Measurements from ENCODE around the gene ADAM12.

The ADAM12 gene

DNA sequence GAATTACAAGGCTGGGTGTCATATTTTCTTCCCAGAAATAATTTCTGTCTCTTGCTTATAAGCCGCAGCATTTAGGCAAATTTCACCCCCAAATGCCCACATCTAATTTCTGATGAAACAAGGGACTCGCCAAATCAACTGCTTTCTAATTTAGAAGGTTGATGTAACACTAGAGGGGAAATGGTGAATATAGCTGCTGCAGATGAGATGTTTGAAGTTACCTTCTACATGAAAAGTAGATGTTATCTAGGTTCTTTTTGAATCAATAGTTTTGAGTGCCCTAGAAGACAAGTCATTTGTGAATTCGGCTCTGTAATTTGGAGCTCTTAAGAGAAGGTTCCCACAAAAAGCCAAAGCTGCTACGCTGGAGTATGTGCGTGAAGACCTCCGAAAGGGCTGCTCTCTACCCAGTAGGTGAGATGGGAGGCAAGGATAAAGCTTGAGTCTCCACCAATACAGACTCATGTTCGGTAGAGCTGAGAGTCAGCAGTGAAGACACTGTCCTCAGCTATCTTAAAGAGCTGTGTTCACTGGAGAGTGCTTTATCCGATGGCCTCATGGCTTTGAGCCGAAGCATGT, 392.5 kb downstream of the ADAM12 start:
- H3K4me1 ChIP-seq (ENCODE audit: control insufficient read depth, insufficient read depth, low read length): no peaks in the 10 kb centered on the region
- no peaks in the 10 kb centered on the region for H3K27me3 ChIP-seq (ENCODE audit: control insufficient read depth, insufficient read depth, low read length)
- no peak overlapping the region for H3K4me3 ChIP-seq (ENCODE audit: low read depth, low read length)
- H3K9me3 ChIP-seq (ENCODE audit: control insufficient read depth, insufficient read depth, low read length): no peaks in the 10 kb centered on the region
- H3K36me3 ChIP-seq (ENCODE audit: control insufficient read depth, insufficient read depth, low read length): no peaks in the 10 kb centered on the region
- H3K9ac ChIP-seq (ENCODE audit: low read depth, low read length): no peak overlapping the region

DNA sequence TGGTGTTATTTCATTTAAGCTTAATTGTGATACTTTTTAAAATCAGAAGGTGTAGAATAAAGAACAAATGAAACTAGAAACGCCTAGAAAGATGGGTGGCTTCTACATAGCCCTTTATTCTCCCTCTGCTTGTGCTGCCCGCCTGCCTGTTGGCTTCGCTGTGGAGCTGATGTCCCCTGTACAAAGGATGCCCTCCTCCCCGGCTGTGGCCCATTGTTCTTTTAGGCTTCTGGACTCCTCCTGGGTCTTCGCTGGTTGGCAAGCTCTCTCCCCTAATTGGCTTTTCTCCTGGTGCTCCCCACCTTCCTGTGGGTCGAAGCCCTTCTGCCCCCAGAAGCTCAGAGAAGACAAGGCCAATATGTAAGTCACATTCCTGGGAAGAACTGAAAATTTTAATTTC, 393.7 kb downstream of the ADAM12 start:
- H3K36me3 ChIP-seq (ENCODE audit: control insufficient read depth, insufficient read depth, low read length): no peaks in the 10 kb centered on the region
- no peaks in the 10 kb centered on the region for H3K4me1 ChIP-seq (ENCODE audit: control insufficient read depth, insufficient read depth, low read length)
- no peak overlapping the region for H3K9ac ChIP-seq (ENCODE audit: low read depth, low read length)
- no peak overlapping the region for H3K4me3 ChIP-seq (ENCODE audit: low read depth, low read length)
- H3K27me3 ChIP-seq (ENCODE audit: control insufficient read depth, insufficient read depth, low read length): no peaks in the 10 kb centered on the region
- no peaks in the 10 kb centered on the region for H3K9me3 ChIP-seq (ENCODE audit: control insufficient read depth, insufficient read depth, low read length)

DNA sequence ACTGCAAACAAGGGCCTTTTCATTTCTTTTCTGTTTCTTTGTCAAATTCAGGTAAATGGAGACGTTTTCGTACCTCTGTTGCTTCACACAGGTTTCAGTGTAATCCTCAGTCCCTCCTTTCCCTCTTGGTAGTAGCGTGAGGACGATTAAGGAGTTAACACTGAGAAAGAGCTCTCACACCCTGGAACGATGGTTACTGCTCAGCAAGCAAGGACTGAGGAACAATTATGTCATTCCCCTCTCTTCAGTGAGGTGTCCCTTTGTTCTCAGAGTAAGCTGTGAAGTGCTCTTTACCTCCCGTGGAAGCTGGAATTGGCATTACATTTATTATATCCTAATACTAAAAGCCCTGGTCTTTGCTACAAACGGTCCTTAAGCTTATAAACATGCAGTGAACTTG, 396.0 kb downstream of the ADAM12 start:
- Histone ChIP-seq H3K36me3 (ENCODE audit: control insufficient read depth, insufficient read depth, low read length) (no peaks in the 10 kb centered on the region), H3K9me3 (ENCODE audit: control insufficient read depth, insufficient read depth, low read length) (no peaks in the 10 kb centered on the region), H3K27me3 (ENCODE audit: control insufficient read depth, insufficient read depth, low read length) (no peaks in the 10 kb centered on the region), H3K9ac (ENCODE audit: low read depth, low read length) (no peak overlapping the region), H3K4me1 (ENCODE audit: control insufficient read depth, insufficient read depth, low read length) (no peaks in the 10 kb centered on the region), H3K4me3 (ENCODE audit: low read depth, low read length) (no peak overlapping the region)

DNA sequence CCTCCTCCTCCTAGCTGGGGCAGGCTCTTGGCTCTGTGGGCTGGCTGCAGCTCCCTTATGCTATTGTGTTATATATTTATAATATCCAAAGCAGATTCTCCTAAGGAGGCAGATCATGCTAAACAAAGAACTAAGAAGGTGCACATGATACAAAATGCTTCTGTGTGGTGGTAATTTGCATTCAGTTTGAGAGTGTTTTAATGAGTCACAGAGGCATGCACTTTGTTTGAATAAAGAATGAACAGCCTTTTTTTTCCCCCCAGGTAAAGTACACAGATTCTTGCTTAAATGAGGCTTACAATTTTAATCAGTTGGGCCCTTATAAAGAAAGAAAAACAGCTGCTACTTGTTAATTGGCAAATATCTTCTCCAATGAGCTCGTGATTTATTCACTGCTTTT, 396.9 kb downstream of the ADAM12 start:
- H3K9me3 ChIP-seq (ENCODE audit: control insufficient read depth, insufficient read depth, low read length): no peaks in the 10 kb centered on the region
- H3K27me3 ChIP-seq (ENCODE audit: control insufficient read depth, insufficient read depth, low read length): no peaks in the 10 kb centered on the region
- no peak overlapping the region for H3K9ac ChIP-seq (ENCODE audit: low read depth, low read length)
- no peaks in the 10 kb centered on the region for H3K36me3 ChIP-seq (ENCODE audit: control insufficient read depth, insufficient read depth, low read length)
- no peaks in the 10 kb centered on the region for H3K4me1 ChIP-seq (ENCODE audit: control insufficient read depth, insufficient read depth, low read length)
- H3K4me3 ChIP-seq (ENCODE audit: low read depth, low read length): no peak overlapping the region

DNA sequence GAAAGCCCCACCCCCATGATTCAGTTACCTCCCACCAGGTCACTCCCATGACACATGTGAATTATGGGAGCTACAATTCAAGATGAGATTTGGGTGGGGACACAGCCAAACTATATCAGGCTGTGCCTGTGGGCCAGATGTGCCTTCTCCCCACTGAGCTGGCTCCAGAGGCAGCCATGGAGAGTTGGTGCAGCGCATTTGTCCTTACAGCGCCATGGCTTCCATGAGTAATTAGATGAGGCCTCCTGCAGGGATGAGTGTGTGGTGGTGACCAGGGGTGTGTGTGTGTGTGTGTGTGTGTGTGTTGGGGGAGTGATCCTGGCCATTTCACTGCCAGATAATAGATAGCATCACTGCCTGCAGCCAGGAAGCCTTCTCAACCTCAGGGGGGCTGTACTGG, 397.3 kb downstream of the ADAM12 start:
- H3K27me3 ChIP-seq (ENCODE audit: control insufficient read depth, insufficient read depth, low read length): no peaks in the 10 kb centered on the region
- no peak overlapping the region for H3K9ac ChIP-seq (ENCODE audit: low read depth, low read length)
- H3K9me3 ChIP-seq (ENCODE audit: control insufficient read depth, insufficient read depth, low read length): no peaks in the 10 kb centered on the region
- H3K4me3 ChIP-seq (ENCODE audit: low read depth, low read length): no peak overlapping the region
- no peaks in the 10 kb centered on the region for H3K4me1 ChIP-seq (ENCODE audit: control insufficient read depth, insufficient read depth, low read length)
- no peaks in the 10 kb centered on the region for H3K36me3 ChIP-seq (ENCODE audit: control insufficient read depth, insufficient read depth, low read length)

DNA sequence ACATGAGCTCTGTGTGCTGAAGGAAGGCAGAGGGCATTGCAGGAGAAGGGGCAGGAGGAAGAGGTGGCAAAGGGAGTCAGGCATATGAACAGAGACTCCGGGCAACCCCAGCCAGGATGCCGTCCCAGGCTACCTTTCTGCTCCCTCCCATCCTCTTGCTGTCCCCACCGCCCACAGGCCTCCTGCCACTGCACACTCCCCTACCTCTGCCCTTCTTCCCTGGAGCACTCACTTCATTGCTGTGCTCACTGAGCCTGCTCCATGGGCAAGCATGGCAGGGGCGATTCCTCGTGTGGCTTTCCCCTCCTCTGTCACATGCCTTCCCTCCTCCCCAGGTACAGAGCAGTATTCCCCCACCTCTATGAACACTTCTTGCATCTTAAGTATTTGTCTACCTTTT, 398.5 kb downstream of the ADAM12 start:
- Histone ChIP-seq H3K4me1 (ENCODE audit: control insufficient read depth, insufficient read depth, low read length) (no peaks in the 10 kb centered on the region), H3K4me3 (ENCODE audit: low read depth, low read length) (no peak overlapping the region), H3K27me3 (ENCODE audit: control insufficient read depth, insufficient read depth, low read length) (no peaks in the 10 kb centered on the region), H3K9me3 (ENCODE audit: control insufficient read depth, insufficient read depth, low read length) (no peaks in the 10 kb centered on the region), H3K36me3 (ENCODE audit: control insufficient read depth, insufficient read depth, low read length) (no peaks in the 10 kb centered on the region), H3K9ac (ENCODE audit: low read depth, low read length) (no peak overlapping the region)

DNA sequence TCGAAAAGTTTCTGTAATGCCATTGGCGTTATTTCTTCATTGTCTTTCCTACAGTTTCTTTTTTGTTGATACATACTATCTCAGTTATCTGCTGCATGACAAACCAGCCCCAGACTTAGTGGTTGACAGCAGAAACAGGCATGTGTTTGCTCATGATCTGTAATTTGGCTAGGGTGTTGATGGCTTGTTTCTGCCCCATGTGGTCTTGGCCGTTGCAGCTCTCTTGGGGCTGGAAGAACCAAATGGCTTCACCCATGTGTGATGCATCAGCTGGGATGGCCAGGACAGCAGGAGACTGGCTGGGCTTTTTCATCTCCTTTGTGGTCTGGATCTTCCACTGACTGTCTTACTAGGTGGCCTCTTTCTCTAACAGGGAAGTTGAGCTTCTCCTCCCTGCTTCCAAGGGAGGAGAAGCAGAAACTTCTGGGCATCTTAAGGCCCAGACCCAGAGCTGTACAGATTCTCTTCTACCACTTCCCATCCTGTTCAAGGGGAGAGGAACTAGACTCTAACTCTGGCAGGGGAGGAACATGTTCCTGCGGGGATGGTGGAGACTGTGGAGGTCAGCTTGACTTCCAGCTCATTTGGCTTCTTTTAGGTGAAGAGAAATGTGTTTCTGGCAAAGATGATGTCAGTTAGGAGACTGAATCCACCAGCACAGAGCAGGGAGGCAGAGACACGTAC, 402.6 kb downstream of the ADAM12 start:
- Histone ChIP-seq H3K4me1 (ENCODE audit: control insufficient read depth, insufficient read depth, low read length) (no peaks in the 10 kb centered on the region), H3K9ac (ENCODE audit: low read depth, low read length) (no peak overlapping the region), H3K4me3 (ENCODE audit: low read depth, low read length) (no peak overlapping the region), H3K36me3 (ENCODE audit: control insufficient read depth, insufficient read depth, low read length) (no peaks in the 10 kb centered on the region), H3K27me3 (ENCODE audit: control insufficient read depth, insufficient read depth, low read length) (no peaks in the 10 kb centered on the region), H3K9me3 (ENCODE audit: control insufficient read depth, insufficient read depth, low read length) (no peaks in the 10 kb centered on the region)

DNA sequence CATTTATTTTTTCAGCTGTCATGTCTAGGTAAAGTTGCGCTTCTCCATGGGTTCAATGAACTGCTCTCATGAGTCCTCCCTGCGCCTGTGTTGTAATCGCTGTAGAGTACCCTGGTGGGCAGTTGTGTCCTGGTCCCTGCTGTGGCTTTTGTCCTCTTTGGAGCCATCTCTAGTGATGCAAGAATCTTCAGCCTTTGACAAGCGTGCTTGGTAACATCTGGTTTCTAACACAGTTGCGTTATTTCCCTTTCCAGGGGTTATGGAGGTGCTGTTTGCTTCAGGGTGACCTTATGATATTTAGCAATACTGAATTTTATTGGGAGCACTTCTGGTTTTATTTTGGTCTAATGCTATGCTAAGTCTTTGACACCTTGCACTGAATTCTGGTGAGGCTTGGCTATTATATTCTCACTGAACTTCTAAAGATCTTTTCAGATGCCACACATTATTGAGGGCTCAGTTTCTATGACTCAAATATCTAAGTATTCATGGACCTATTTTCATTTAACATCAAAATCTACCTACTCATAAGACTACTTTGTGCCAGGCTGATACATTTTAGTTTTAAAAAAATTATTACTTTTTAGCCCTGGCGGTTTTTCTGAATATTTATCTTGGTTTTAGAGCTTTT, 403.3 kb downstream of the ADAM12 start:
- no peaks in the 10 kb centered on the region for H3K36me3 ChIP-seq (ENCODE audit: control insufficient read depth, insufficient read depth, low read length)
- H3K9ac ChIP-seq (ENCODE audit: low read depth, low read length): no peak overlapping the region
- no peaks in the 10 kb centered on the region for H3K27me3 ChIP-seq (ENCODE audit: control insufficient read depth, insufficient read depth, low read length)
- no peaks in the 10 kb centered on the region for H3K9me3 ChIP-seq (ENCODE audit: control insufficient read depth, insufficient read depth, low read length)
- H3K4me3 ChIP-seq (ENCODE audit: low read depth, low read length): no peak overlapping the region
- no peaks in the 10 kb centered on the region for H3K4me1 ChIP-seq (ENCODE audit: control insufficient read depth, insufficient read depth, low read length)

DNA sequence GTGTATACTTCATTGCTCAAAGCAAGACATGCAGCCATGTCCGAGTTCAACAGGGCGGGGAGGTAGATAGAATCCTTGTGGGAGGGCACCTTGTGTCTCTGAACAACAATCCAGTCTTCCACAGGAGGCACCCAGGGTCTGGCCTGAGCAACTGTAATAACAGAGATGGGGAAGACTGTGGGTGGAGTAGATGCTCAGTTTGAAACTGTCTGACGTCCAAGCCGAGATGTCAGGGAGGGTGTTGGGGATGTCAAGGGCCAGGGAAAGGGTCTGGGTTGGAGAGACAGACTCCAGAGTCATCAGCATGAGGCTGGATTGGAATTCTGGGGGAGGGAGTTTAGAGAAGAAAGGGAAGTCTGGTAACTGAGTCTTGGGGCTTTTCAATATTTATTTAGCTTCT, 403.9 kb downstream of the ADAM12 start:
- peaks cover 4% of the 10 kb centered on the region for H3K4me1 ChIP-seq (ENCODE audit: control insufficient read depth, insufficient read depth, low read length)
- H3K27me3 ChIP-seq (ENCODE audit: control insufficient read depth, insufficient read depth, low read length): no peaks in the 10 kb centered on the region
- H3K4me3 ChIP-seq (ENCODE audit: low read depth, low read length): no peak overlapping the region
- no peak overlapping the region for H3K9ac ChIP-seq (ENCODE audit: low read depth, low read length)
- no peaks in the 10 kb centered on the region for H3K9me3 ChIP-seq (ENCODE audit: control insufficient read depth, insufficient read depth, low read length)
- H3K36me3 ChIP-seq (ENCODE audit: control insufficient read depth, insufficient read depth, low read length): no peaks in the 10 kb centered on the region

DNA sequence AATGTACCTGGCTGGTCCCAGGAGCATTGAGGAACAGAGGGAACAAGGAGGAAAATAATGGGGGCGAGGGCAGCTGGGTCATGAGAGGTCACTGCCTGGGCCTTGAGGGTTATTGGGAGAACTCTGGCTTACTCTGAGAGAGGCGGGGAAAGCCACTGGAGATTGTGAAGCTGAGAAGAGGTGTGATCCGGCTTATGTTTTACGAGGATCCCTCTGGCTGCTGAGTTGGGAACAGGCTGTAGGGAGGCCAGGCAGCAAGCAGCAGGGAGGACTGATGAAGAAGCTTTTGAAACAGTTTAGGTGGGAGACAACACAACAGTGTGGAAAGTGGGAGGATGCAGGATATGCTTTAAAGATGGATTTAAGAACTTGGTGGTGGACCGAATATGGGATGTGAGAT, 404.6 kb downstream of the ADAM12 start:
- no peak overlapping the region for H3K4me3 ChIP-seq (ENCODE audit: low read depth, low read length)
- H3K4me1 ChIP-seq (ENCODE audit: control insufficient read depth, insufficient read depth, low read length): peaks cover 7% of the 10 kb centered on the region
- H3K9ac ChIP-seq (ENCODE audit: low read depth, low read length): no peak overlapping the region
- H3K9me3 ChIP-seq (ENCODE audit: control insufficient read depth, insufficient read depth, low read length): no peaks in the 10 kb centered on the region
- H3K27me3 ChIP-seq (ENCODE audit: control insufficient read depth, insufficient read depth, low read length): no peaks in the 10 kb centered on the region
- no peaks in the 10 kb centered on the region for H3K36me3 ChIP-seq (ENCODE audit: control insufficient read depth, insufficient read depth, low read length)

DNA sequence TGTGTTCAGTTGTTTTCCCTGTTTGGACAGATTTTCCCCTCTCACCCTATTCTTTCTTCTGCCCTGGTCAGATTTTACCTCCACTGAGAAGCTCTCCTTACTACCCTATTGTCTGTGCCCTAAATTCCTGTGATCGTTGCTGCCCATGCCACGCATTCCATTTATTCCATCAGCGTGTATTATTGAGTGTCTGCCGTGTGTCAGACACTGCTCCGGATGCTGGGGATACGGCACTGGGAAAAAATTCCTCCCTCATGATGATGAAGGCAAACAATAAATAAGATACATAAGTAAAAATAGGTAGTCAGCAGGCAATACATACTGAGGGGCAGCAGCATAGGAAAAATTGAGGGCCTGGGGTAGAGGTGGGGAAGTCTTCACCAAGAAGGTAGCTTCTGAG, 405.1 kb downstream of the ADAM12 start:
- H3K27me3 ChIP-seq (ENCODE audit: control insufficient read depth, insufficient read depth, low read length): no peaks in the 10 kb centered on the region
- H3K9ac ChIP-seq (ENCODE audit: low read depth, low read length): no peak overlapping the region
- H3K4me1 ChIP-seq (ENCODE audit: control insufficient read depth, insufficient read depth, low read length): peaks cover 7% of the 10 kb centered on the region
- H3K4me3 ChIP-seq (ENCODE audit: low read depth, low read length): no peak overlapping the region
- H3K9me3 ChIP-seq (ENCODE audit: control insufficient read depth, insufficient read depth, low read length): no peaks in the 10 kb centered on the region
- no peaks in the 10 kb centered on the region for H3K36me3 ChIP-seq (ENCODE audit: control insufficient read depth, insufficient read depth, low read length)

DNA sequence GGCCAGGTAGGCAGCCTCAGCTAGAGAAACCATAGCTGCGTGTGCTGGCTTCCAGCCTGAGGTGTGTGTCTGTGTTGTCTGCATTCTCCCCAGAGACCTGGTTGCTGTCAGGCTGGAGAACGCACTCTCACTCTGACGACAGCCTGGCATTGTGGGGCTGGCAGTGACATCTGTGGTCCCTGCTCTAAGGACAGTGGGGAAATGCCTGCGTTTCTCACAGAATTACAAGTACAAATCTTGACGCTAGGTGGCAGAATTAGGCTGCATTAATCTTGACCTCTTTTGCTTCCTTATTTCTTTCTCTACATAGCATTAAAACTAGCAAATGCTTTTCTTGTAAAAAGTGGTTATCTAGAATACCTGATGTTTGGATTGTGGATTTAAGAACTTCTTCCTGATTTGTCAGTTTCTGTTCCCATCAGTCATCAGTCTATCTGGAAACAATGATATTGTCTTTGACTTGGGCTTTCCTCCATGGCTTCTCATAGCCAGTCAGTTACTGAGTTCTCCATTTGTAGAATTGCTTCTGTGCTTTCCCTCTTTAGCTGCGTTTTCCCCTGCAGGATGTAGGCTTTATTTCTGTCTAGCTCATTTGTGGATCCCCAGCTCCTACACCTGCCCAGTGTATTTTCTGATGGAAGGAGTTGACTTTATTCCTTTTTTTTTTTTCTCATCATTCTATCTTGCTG, 405.9 kb downstream of the ADAM12 start:
- Histone ChIP-seq H3K9ac (ENCODE audit: low read depth, low read length) (no peak overlapping the region), H3K4me1 (ENCODE audit: control insufficient read depth, insufficient read depth, low read length) (peaks cover 7% of the 10 kb centered on the region), H3K36me3 (ENCODE audit: control insufficient read depth, insufficient read depth, low read length) (no peaks in the 10 kb centered on the region), H3K4me3 (ENCODE audit: low read depth, low read length) (no peak overlapping the region), H3K27me3 (ENCODE audit: control insufficient read depth, insufficient read depth, low read length) (no peaks in the 10 kb centered on the region), H3K9me3 (ENCODE audit: control insufficient read depth, insufficient read depth, low read length) (no peaks in the 10 kb centered on the region)

All from iPS-15b (cell line).